Type B pancreatic cell (in vitro differentiated cells): ENCODE data around the gene CREB5. TPM values are rescaled to one million over a fixed set of nuclear protein-coding genes. Genes with fewer than 3 reads are reported as not detected.
A peak's percentile ranks its signal among the peaks of the same experiment; 100 is the strongest.

Experiments
- DNase-seq: peaks from one replicate; pipeline ENCODE4 v3.0.0; 2021; ENCODE audit warnings: mixed read lengths; ENCODE audit not compliant: unreplicated experiment; ENCODE audit errors: extremely low spot score
- H3K27ac Mint-ChIP-seq: 2 replicates; pipeline ENCODE4 v1.8.0; 2021; ENCODE audit warnings: mild to moderate bottlenecking, mixed read lengths
- H3K27me3 Mint-ChIP-seq: 2 replicates; pipeline ENCODE4 v1.8.0; 2021; ENCODE audit warnings: mixed read lengths
- H3K36me3 Mint-ChIP-seq: 2 replicates; pipeline ENCODE4 v1.8.0; 2021; ENCODE audit warnings: mixed read lengths
- H3K4me1 Mint-ChIP-seq: one replicate; pipeline ENCODE4 v1.8.0; 2021; ENCODE audit warnings: mixed read lengths; ENCODE audit not compliant: unreplicated experiment
- H3K4me3 Mint-ChIP-seq: 2 replicates; pipeline ENCODE4 v1.8.0; 2021; ENCODE audit warnings: mild to moderate bottlenecking, mixed read lengths
- H3K9me3 Mint-ChIP-seq: 2 replicates; pipeline ENCODE4 v1.8.0; 2021; ENCODE audit warnings: mixed read lengths
- CTCF ChIP-seq: fragments of 200-600 bp; sonication (generic); conservative IDR thresholded peaks from 2 replicates; pipeline ENCODE4 v1.5.0; 2021; ENCODE audit warnings: antibody characterized with exemption, mild to moderate bottlenecking
- total RNA-seq: library from RNA; stranded (reverse); gene quantifications from 2 replicates; pipeline ENCODE4 v1.2.1, GENCODE V29; 2021; ENCODE audit warnings: low replicate concordance

Gene CREB5
- total RNA-seq, 1 donor from 2014 or later: 31.0 TPM

- no peak overlapping the region for H3K27ac Mint-ChIP-seq
- H3K36me3 Mint-ChIP-seq: no peaks in the 10 kb centered on the region
- H3K9me3 Mint-ChIP-seq: peaks cover 7% of the 10 kb centered on the region
- H3K4me1 Mint-ChIP-seq: peaks cover 24% of the 10 kb centered on the region
- peaks cover 3% of the 10 kb centered on the region for H3K27me3 Mint-ChIP-seq
- DNase-seq: no peak
- TF ChIP-seq CTCF: no peak
- peak overlapping the region; percentile 21 for H3K4me3 Mint-ChIP-seq
These were observed 361.3 kb downstream of the CREB5 start for GRCh38 chr7:28773423-28774145.

GRCh38 chr7:28774261-28774988 lies 362.1 kb downstream of the CREB5 start:
- TF ChIP-seq CTCF: no peak
- Mint-ChIP-seq H3K9me3 (peaks cover 6% of the 10 kb centered on the region), H3K4me1 (peaks cover 23% of the 10 kb centered on the region), H3K36me3 (no peaks in the 10 kb centered on the region), H3K4me3 (no peak overlapping the region), H3K27me3 (peaks cover 3% of the 10 kb centered on the region), H3K27ac (no peak overlapping the region)
- DNase-seq: no peak

GRCh38 chr7:28776463-28777157 lies 364.3 kb downstream of the CREB5 start:
- Mint-ChIP-seq H3K4me3 (no peak overlapping the region), H3K27ac (no peak overlapping the region), H3K36me3 (no peaks in the 10 kb centered on the region), H3K9me3 (no peaks in the 10 kb centered on the region), H3K27me3 (peaks cover 3% of the 10 kb centered on the region), H3K4me1 (peaks cover 31% of the 10 kb centered on the region)
- DNase-seq: no peak
- no peak for TF ChIP-seq CTCF

GRCh38 chr7:28778786-28779185 lies 366.5 kb downstream of the CREB5 start:
- H3K4me1 Mint-ChIP-seq: peaks cover 38% of the 10 kb centered on the region
- H3K27ac Mint-ChIP-seq: no peak overlapping the region
- no peaks in the 10 kb centered on the region for H3K36me3 Mint-ChIP-seq
- H3K4me3 Mint-ChIP-seq: no peak overlapping the region
- no peaks in the 10 kb centered on the region for H3K9me3 Mint-ChIP-seq
- TF ChIP-seq CTCF: no peak
- peaks cover 3% of the 10 kb centered on the region for H3K27me3 Mint-ChIP-seq
- no peak for DNase-seq

- DNase-seq: no peak
- peaks cover 3% of the 10 kb centered on the region for H3K27me3 Mint-ChIP-seq
- H3K4me3 Mint-ChIP-seq: no peak overlapping the region
- peaks cover 38% of the 10 kb centered on the region for H3K4me1 Mint-ChIP-seq
- H3K27ac Mint-ChIP-seq: no peak overlapping the region
- no peaks in the 10 kb centered on the region for H3K9me3 Mint-ChIP-seq
- H3K36me3 Mint-ChIP-seq: no peaks in the 10 kb centered on the region
- no peak for TF ChIP-seq CTCF
These were observed 367.6 kb downstream of the CREB5 start for GRCh38 chr7:28779954-28780353.
